ELF-1 (cell line): Measurements from ENCODE around the gene RAX2.

Experiments used
- DNase-seq: peaks from one replicate; pipeline ENCODE4 v3.0.0-alpha.2; 2016; ENCODE audit warnings: low read depth, low spot score

RAX2 gene

DNA sequence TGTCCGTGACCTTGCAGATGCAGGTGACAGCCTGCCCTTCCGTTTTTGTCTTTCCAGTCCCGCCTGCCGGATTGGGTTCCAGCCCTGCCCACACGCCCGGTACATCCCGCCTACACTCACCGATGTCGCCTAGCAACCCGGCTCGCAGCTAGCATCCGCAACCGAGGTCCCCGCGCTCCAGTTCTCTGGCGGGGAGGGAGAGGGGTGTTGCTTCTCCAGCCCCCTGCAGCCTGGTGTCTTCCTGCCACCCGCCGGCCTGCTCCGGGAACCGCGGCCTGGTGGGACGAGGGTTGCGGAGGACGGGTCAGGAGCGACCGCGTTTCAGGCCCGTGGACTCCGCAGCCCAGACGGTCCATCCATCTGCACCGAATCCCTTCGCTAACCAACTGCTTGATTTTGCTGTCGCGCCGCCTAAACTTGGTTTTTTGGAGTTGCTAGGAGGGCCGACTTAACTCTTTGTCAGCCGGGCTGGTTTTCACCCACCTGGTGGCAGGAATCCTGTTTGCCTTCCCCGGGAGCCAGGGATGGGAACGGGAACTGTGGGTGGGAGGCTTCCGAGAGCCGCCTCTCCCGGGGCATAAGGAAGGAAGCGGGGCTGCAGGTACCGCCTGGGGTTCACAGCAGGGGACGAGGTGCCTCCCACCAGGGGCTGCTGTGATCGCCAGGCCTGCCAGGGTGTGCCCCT is 29.5 kb upstream of the RAX2 start:
- DNase-seq = peak; percentile 56

DNA sequence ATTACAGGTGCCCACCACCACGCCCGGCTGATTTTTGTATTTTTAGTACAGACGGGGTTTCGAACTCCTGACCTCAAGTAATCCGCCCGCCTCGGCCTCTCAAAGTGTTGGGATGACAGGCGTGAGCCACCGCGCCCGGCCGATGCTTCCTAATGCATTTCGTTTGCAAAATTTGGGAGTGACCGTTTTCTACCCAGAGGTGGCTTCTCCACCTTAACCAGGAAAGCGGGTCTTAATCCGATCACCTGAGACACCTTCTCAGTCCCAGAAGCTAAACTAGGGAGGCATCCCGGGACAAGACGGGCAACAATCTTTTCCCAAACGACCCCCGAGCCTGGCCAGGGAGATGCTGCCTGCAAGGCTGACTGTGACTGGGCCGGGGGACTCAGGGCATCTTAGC is 29.0 kb upstream of the RAX2 start:
- DNase-seq = no peak

DNA sequence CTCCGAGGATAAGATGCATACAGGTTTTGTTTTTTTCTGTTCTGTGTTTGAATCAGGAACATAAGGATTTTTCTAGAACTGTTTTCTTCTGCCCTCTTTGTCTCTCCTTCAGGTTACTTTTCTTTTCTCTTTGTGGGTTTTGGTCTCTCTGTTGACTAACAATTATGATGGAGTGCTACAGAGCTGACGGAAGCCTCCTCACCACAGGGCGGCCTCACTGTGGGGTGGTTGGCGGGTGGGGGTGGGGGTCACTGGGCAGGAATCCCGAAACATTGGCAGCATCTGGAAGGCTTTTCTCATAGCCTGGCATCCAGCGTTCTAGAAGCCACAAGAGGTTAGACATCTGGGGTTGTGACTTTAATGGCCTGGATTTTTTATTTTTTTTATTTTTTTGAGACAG is 26.1 kb upstream of the RAX2 start:
- DNase-seq = no peak

DNA sequence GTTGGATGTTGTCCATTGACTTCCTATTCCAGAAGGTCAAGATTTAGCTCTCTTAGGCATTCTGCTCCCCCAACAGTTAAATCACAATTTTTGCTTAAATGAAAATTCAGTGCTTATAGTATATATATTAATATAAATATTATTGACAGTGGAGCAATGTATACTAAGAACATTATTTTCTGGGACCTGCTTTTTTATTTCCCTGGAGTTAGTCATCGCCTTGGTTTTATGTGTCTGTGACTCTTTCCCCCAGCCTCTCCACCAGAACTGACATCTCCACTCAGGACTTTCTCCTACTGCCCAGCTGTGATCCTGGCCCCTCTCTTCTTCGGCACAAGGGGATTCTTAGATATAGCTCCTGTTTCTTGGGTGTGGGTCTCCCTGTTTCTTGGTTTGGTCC is 24.3 kb upstream of the RAX2 start:
- no peak for DNase-seq

DNA sequence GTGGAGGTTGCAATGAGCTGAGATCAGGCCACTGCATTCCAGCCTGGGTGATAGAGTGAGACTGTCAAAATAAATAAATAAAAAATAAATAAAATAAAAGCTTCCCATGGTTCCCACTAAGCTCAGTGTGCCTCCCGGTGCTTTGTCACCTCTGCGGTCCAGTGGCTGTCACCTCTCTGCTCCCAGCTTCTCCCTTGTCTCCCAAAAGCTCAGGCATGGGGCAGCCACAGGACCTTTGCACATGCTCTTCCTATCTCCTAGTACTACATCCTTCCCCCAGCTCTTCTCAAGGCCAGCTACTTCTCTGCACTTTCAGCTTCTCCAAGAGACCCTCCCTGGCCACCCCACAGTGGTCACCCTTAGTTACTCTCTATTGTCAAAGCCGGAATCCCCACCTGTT is 21.8 kb upstream of the RAX2 start:
- DNase-seq = no peak

DNA sequence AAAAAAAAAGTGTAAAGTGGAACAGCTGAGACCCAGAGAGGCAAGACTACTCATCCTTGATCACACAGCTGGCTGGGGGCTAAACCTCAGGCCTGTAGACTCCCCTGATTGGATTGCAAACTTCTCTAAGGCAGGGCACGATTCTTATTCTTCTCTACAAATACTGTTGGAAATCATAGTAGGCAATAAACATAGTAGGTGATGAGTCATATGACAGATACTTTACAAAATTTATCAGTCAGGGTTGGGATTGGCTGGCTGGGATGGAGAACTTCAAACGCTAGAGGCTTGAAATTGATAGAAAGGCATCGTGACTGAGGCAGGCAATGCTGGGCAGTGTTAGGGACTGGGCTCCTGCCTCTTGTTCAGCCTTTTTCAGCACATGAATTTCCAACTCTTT is 20.1 kb upstream of the RAX2 start:
- DNase-seq = no peak

DNA sequence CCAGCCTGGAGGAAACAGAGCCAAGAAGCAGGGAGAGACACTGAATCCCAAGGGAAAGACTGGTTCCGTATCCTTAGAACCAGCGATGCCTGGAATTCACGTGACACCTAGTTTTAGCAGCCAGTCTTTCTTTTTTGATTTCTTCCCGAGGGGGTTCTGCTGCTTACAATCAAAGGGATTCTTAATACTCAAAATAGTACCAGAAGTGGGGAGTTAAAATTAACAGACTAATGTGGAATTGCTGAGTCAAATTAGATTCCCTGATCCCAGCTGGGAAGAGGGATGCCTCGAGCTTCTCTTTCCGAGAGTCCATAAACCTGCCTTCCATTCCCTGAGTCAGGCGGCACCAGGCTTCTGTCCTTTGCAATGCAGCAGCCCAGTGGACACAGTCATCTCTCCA is 18.9 kb upstream of the RAX2 start:
- no peak for DNase-seq

DNA sequence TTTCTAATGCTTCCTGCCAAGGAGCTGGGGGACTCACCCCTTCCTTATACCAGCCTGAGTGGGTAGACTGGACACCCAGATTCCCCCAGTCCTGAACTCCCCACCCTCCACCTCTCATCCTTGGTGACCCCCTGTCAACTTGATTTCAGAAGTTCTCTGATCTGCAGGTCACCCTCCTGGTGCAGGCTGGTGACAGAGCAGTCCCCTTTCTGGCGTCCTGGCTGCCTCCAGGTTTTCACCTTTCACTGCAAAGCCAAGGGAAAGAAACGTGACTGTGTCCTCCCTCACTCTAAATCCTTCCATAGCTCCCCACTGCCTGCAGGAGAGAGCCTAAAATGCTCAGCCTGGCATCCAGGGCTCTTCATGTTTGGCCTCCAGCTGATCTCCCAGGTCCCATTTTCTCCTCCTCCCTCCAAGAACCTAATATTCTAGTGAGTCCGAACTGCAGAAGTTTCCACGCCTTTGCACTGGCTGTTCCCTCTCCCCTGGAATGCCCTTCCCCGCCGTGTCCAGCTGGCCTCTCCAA is 18.2 kb upstream of the RAX2 start:
- no peak for DNase-seq

DNA sequence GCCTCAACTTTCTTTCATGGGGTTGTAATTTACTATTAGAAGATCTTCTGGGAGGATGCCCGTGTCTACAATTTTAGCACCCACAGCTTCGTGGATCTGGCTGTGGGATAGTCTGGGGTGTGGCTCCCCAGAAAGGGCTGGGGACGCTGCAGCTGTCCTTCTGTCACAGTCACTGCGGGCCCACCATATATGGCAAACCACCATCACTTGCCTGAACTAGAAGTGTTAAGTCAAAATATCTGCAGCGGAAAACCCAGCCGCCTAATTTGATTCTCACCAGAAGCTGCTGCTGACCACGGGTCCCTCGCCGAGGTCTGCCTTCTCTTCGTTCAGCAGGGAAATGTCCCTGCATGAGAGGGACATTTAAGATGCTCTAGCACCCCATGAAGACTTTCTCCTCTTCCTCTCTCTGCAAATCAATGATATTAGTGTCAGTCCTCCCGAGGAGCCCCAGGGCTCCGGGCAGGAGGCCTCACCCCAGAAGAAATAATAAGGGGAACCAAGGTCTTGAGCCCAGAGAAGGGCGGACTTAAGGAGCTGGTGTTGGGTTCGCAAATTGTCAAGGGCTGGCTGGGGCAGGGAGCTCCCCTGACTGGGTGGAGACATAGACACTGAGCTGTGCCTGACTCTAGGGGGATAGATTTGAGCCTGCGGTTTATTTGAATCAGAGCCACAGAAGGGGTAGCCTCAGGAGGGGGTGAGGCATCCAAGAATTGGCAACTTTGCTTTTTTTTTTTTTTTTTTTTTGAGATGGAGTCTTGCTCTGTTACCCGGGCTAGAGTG is 17.2 kb upstream of the RAX2 start:
- no peak for DNase-seq

DNA sequence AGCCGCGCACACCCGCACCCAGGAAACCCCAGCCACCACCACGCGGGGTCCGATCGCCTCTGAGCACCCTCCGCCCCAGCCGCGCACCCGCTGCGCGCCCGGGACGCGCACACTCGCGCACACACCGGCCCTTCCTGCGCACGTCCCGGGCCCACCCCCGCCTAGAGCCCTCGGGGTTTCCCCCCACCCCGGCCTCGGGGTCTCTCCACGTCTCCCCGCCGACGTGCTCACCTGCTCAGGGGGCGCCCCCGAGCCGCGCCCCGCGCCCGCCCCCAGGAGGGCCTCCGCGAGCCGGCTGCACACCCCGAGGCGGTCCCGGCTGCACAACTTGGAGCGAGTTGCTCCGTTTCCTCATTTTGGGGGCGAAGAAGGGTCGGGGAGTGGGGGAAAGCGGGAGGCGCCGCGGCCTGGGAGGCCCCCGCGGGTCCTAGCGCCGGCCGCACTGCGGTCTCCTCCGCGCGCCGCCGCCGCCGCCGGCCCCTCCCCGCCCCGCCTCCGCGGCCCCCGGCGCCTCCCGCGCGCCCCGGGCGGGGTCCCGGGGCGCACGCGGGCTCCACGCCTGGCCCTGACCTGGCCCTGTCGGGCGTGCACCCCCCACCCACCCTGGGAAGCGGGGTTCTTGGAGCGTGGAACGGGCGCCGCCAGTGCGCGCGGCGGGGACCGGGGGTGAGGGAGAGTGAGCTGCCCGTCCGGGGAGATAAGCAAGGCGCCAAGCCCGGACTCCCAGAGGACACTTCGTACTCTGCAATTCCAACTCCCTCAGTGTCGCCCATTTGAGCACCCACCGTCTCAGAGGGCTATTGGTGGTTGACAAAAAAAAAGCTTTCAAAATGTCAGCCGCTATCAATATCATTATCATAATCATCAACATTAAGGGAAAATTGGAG is 14.2 kb upstream of the RAX2 start, which contains the start of gene MATK:
Gene MATK, minus strand, starts transcription at position 444 of the 887 bp plus-strand sequence. CDS start 1,246 bp downstream, outside the sequence.
- no peak for DNase-seq

DNA sequence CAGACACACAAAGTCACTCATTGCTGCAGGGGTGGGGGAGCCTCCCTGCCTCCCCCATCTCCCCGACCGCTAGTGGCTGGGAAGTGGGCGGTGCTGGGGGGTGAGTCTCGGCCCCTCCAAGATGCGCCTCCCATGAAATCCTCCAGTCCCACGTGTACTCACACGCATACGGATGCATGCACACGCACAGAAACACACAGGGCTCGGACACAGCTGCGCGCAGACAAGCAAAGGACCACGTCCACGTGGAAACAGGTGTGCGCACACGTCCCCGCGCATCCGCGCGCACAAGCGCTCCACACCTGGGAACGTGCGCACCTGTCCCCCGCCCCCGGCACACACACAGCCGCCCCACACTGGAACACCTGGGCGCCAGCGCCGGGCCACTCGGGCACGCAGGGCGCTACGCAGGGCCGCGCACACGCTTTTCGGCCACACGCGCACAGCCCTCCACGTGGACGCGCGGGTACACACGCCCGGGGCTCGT is 13.5 kb upstream of the RAX2 start:
- DNase-seq = no peak

DNA sequence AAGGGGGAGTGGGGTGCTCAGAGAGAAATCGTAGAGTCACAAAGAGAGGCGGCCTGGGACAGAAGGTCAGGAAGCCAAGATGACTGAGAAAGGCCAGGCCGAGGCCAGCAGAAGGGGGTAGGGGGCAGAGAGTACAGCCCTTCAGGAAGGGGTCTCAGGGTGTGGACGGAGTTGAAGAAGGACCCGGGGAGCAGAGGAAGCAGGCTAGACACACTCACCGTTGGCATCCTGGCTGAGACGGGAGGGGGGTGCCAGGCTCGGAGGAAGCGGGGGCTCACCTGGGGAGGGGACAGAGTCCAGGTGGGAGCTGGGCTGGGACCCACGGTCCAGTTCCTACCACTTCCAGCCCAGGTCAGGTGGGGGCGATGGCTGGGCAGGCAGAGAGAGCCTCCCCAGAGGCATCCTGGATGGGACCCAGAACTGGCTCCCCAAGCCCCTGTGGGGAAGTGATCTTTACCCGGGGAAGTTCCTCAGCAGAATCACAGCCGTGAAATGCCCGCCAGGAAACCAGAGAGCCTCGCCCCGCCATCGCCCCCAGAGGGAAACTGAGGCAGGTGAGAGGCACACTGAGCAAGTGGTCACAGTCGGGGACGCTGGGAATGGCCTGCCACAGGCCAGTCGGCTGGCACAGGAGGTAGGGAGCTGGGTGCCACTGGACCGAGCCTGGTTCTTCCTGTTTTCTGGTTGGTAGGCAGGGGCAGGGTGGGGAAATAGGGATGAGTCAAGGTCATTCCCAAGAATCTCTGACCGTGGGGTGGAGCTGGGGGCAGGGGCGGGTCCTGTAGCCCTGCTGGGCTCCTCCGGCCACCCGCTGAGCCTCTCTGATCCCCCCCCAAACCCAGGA is 12.8 kb upstream of the RAX2 start:
- no peak for DNase-seq

DNA sequence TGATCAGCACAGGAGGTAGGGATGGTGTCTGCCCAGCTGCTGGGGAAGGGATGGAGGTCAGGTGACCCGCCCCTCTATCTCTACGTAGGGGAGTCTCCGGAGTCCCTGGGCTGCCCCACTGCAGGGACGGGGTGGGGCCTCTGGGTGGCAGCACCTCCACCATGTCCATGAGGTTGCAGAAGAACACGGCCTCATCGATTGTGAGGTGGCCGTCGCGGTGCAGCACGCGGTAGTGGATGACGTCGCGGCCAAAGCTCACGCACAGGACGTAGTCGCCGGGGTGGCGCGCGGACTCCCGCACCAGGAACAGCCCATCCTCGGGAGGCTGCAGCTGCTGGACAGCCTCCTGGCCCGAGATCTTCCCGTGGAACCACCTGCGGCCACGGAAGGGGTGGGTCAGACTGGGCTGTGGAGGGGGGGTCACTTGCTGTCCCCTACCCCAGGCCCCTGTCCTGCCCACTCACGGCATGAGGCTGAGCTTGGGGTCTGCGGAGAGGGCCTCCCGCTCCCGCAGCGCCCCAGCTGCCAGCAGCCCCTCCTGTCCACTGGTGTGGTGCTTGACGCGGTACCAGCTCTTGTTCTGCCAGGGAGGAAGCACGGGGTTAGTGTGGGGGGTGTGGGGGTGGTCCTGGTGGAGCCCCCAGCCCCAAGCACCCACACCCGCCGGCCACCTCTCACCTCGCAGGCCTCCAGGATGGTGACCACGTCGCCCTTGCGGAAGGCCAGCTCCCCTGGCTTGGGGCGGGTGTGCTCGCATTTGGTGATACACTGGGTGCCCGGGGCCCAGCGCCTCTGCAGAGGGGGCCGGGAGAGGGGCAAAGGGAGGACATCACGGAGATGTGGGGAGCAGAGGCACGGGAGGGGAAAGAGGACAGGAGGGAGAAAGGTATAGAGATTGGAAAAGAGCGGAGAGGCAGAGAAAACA is 11.9 kb upstream of the RAX2 start:
- DNase-seq = peak; percentile 82

DNA sequence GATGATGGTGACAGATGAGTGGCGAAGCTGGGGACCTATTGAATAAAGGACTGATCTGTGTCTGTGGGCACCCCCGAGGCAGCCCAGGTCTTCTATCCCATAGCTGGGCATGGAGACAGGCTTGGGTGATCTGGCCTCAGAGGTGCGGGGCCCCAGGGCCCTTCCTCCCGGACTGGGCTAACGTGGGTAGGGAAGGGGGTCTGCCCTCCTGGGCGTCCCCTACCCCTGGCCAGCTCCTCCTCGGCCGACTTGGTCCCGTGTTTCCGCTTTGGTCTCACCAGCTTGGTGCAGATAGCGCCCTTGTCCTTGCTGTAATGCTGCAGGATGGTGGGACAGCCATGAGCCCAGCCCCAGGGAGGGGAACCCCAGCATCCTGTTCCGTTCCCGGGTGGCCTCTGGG is 10.9 kb upstream of the RAX2 start:
- DNase-seq = no peak

DNA sequence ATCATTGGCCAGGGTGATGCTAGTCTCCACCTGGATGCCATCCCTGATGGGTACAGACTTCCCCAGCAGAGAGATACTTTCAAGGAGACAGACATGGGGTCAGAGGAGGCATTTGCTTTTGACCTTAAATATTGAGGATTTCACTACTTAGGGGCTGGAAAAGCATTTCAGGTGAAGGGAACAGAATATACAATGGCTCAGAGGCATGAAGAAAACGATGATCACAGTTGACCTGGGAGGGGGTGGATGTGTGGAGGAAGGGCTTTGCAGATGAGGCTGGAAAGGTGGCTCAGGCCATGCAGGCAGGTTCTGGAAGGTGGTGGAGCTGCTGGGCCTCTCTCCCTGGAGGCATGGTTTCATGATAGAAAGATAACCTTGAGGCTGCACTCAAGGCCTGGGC is 10.3 kb upstream of the RAX2 start:
- DNase-seq = no peak

DNA sequence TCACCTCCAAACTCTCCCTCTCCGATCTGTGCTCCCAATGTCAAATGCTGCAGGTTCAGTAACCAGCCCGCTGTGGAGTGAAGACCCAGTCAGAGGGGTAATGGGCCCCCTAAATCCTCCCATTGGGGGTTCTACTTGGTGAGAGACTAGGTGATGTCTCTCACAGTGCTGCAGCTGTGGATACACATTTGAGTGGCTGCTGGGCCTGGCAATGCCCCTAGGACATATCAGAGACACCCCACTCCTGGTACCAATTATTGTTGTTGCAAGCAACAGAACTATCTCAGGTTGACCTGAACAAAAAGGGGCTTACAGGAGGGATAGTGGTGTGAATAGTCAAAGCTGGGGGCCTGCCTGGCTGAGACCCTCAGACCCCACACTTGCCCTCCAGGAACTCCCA is 9.6 kb upstream of the RAX2 start:
- no peak for DNase-seq

DNA sequence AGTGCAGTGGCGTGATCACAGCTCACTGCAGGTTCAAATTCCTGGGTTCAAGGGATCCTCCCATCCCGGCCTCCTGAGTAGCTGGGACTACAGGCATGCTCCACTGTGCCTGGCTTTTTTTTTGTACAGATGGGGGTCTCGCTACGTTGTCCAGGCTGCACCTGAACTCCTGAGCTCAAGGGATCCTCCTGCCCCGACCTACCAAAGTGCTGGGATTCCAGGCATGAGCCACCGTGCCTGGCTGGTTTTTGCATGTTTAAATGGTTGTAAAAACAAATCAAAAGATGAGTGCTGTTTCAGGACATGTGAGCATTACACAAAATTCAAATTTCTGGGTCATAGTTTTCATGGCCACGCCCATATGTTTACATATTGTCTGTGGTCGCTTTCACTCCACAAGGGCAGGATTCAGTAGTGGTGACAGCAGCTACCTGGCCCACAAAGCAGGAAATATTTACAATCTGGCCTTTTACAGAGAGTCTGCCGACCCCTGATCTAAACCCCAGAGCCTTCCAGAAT is 8.8 kb upstream of the RAX2 start:
- DNase-seq = no peak

DNA sequence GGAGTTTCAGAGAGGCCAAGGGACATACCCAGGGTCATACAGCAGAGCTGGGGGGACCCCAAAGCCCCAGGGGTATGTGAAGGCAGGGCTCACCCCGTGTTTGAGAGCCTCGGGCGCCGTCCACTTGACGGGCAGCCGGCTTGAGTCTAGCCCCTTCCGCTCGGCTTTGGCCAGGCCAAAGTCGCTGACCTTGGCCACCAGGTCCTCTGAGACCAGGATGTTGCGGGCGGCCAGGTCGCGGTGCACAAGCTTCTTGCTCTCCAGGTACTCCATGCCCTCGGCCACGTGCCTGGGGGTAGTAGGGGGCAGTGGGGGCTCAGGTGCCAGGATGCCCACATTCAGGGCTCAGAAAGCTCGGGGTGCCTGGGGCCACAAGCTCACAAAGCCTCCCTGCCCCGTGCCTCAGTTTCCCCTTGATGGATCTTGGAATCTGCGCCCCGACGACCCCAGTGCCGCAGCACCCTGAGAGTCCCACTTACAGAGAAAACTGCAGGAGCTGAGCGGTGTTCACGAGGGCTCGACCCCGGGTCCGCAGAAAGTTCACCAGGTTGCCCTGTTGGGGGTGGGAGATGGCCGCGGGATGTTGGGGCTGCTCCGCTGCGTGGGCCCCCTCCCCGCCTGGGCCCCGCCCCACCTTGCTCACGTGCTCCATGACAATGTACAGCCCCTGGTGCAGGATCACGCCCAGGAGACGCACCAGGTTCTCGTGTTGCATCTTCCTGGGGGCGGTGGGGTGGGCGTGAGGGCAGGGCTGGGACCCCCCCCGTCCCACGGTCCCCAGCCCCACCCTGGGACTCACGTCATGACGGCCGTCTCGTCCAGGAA is 7.1 kb upstream of the RAX2 start:
- no peak for DNase-seq
